NCI-H524 treated with DMSO at 0.1 percent for 48 hours (cell line): ENCODE results near the gene MORN1.

Source experiments
- DNase-seq: peaks from one replicate; lab custom pipeline; 2025; lab: John Stamatoyannopoulos, UW

The MORN1 gene

GRCh38 chr1:2385606-2386280, 5.6 kb downstream of the MORN1 start:
- DNase-seq, result no peak

GRCh38 chr1:2384941-2385481, 6.3 kb downstream of the MORN1 start:
- no peak for DNase-seq

DNA sequence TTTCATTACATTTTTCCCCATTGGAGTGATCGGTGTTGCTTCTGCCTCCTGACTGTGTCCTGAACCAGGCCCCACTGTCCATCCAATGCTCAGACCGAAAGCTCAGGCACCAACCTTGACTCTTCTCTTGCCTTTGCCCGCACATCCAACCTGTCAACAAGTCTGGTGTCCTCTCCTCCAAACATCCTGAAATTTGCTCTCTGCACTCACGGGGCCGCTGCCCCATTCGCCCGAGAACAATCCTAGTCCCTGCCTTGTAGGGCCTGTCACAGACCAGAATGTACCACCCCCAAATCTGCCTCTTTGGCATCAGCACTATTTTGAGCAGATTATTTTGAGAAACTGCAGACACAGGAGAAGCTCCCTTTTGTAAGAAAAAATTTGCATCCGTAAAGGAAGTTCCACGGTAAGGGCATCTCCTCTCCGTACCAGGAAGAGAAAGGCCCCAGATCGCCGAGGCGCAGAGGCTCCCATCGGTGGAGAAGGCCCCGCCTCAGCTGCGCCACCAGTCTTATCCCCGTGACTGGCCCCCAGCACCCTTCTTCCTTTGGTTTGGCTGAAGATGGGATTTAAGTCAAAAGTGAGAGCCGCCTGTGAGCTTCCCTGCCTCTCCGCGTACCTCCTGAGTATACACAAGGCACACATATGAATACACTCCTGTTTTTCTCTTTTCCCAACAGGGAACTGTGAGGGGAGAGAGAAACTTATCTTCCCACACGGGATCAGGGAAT, 7.1 kb downstream of the MORN1 start:
- DNase-seq, result no peak

- DNase-seq, result no peak
These were observed 7.8 kb downstream of the MORN1 start for GRCh38 chr1:2383576-2383975.

GRCh38 chr1:2382621-2383361, 8.6 kb downstream of the MORN1 start:
- no peak for DNase-seq

GRCh38 chr1:2381741-2382620, 9.4 kb downstream of the MORN1 start:
- no peak for DNase-seq

DNA sequence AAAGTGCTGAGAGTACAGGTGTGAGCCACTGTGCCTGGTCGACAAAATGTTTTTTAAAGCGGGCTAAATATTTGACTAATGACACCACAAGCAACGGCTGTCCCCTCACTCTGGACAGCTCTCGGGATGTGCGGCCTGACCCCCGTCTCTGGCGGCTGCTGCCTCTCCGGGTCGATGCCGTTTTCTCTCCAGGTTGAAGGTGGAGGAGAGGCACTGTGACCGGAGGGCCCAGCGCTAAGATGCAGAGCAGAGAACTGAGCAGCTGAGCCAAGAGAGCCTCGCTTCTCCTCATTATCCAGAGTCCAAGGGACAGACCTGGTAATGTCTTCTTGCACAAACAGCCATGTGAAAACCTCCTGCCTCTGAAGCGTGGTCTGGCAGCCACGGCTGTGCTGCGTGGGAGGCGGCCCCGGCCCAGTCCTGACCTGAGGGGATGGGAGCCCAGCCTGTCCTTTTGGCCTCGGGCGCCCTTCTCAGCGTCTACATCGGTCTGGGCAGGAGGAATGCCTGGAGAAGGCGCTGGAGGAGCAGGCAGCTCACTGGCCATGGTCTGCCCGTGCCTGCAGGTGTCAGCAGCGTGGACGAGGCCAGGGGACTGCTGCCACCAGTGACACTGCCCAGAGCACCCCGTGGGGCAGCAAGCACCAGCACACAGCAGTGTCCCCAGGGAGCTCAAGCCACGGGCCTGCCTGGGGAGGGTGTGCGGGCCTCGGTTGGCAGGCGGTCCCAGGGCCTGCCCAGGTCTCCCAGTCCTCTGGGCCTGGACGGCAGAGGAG, 10.3 kb downstream of the MORN1 start:
- no peak for DNase-seq

GRCh38 chr1:2379733-2380404, 11.5 kb downstream of the MORN1 start:
- no peak for DNase-seq

DNA sequence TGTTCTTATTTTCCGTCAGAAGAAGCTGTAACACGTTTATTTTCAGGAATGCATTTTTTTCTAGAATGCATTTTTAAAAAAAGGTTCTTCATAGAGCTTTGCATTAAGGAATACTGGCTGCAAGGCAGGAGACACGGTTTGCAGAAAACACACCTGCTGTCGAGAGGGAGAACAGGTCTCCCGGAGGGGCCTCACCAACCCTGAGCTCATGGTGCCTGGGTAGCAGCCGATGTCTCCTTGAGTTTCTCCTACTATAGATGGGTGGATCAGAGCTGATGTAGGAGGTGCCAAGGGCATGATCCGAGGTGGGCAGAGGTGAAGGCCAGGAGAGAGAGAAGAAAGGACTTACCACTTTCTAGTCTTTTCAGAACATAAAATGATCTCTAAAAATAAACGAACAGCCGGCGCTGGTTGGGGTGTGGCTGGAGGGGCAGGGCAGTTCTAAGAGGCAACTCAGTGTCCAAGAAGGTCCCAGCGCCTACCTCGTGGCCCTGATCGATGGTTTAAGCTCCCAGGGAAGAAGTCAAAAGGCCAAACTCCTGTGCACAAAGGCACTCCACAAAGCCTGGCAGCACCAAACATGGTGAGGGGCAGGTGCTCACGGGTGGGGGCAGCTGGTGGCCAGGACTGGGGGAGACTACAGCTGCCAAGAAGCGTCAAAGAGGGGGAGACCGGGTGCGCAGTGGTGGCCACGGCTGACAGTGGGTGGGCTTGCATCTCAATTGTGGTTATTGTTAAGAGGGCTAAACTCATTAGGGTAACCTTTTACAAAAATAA, 12.2 kb downstream of the MORN1 start:
- no peak for DNase-seq

DNA sequence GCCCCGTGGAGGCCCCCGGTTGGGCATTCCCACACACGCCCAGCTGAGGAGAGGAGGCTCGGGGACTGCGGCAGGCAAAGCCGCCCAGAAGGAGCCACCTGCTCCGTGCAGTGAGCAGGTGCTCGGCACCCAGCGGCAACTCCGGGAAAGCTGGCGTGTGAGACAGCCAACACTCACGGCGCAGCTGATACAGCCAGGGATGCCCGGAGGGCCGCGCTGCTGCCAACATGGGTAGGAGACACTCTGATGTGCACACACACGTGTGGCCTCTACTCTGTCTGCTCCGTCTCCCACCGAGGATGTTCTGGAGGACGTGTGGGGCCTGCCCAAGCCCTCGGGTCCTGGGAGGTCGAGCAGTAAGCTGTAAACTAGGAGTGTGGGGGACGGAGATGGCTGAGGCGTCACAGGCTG, 12.9 kb downstream of the MORN1 start:
- no peak for DNase-seq

GRCh38 chr1:2377751-2378440, 13.5 kb downstream of the MORN1 start:
- DNase-seq, result no peak

GRCh38 chr1:2376931-2377672, 14.3 kb downstream of the MORN1 start:
- DNase-seq, result no peak

DNA sequence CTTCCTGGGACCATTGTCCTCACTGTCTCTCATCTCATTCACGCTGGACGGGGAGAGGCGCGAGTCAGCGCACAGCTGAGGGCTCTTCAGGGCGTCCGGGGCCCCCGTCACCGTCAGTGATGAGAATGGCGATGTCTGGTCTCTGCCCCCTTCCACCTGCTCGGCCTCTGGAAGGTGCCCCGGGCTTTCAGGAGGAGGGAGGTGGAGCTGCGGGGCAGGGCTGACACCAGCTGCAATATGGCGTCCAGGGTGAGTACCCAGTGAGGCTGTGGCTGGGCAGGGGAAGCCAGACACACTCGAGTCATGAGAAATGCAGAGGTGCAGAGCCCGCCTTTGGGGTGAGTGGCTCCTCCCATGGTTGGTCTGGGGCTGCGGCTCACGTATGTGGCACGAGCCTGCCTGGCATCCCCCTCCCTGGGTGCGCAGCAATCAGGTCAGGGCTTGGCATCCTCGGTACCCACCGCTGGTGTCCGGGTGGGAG, 15.1 kb downstream of the MORN1 start:
- no peak for DNase-seq

GRCh38 chr1:2375923-2376260, 15.5 kb downstream of the MORN1 start:
- no peak for DNase-seq

GRCh38 chr1:2375246-2375922, 16.0 kb downstream of the MORN1 start:
- no peak for DNase-seq

GRCh38 chr1:2374252-2375155, 16.9 kb downstream of the MORN1 start:
- no peak for DNase-seq
